Stomach (tissue), 9 donors: ENCODE measurements around the gene GSG1L2. TPM values are rescaled to one million over a fixed set of nuclear protein-coding genes. Genes with fewer than 3 reads are reported as not detected.

Experiments
- DNase-seq, 2 donors: peaks; one replicate each; pipeline versions ENCODE4 v3.0.0 to v3.0.0-alpha.2; 2013 to 2019
- H3K27ac ChIP-seq, 5 donors: fragments of 200-600 bp in 4 of 5; sonication (generic) in 4 of 5; one replicate each; pipeline ENCODE4 v1.5.1; 2013 to 2019; ENCODE audit warnings: mild to moderate bottlenecking in 1 of 5, moderate library complexity in 1 of 5
- H3K27me3 ChIP-seq, 3 donors: fragments of 200-600 bp; sonication (generic); one replicate each; pipeline ENCODE4 v1.5.1; 2017 to 2019; ENCODE audit warnings: mixed run types in 1 of 3
- H3K36me3 ChIP-seq, 4 donors: fragments of 200-600 bp; sonication (generic); 1 replicate in 3 of 4; 2 replicates in 1 of 4; pipeline ENCODE4 v1.5.1; 2016 to 2019
- H3K4me1 ChIP-seq, 4 donors: fragments of 200-600 bp; sonication (generic); one replicate each; pipeline ENCODE4 v1.5.1; 2016 to 2019
- H3K4me3 ChIP-seq, 4 donors: fragments of 200-600 bp; sonication (generic) in 3 of 4; one replicate each; pipeline ENCODE4 v1.5.1; 2016 to 2019; ENCODE audit warnings: mild to moderate bottlenecking in 1 of 4
- H3K9me3 ChIP-seq, 4 donors: fragments of 200-600 bp; sonication (generic); one replicate each; pipeline ENCODE4 v1.5.1; 2016 to 2019
- CTCF ChIP-seq, 7 experiments: fragments of 450-650 bp in 4 of 7; fragments of 200-600 bp in 3 of 7; sonication (generic) in 3 of 7; IDR thresholded peaks; one replicate each; pipeline ENCODE4 v1.5.1; 2016 to 2019; ENCODE audit warnings: antibody characterized with exemption in 7 of 7, control low read depth in 2 of 7, mild to moderate bottlenecking in 1 of 7
- EP300 ChIP-seq: sonication (generic); formaldehyde crosslinking; IDR thresholded peaks from one replicate; pipeline ENCODE4 v1.6.1; 2017; ENCODE audit warnings: antibody characterized with exemption
- POLR2A ChIP-seq, 4 donors: fragments of 450-650 bp; IDR thresholded peaks; one replicate each; pipeline ENCODE4 v1.6.1; 2016; ENCODE audit warnings: antibody characterized with exemption in 4 of 4, control low read depth in 2 of 4, mild to moderate bottlenecking in 1 of 4, moderate library complexity in 1 of 4
- POLR2AphosphoS5 ChIP-seq, 3 donors: sonication (generic); formaldehyde crosslinking; IDR thresholded peaks; one replicate each; pipeline ENCODE4 v1.6.1; 2016; ENCODE audit warnings: antibody characterized with exemption in 3 of 3
- WGBS, 5 donors: extraction: QIAGEN DNeasy Blood & Tissue Kit in 3 of 5; methylation state at CpG; one replicate each; pipeline versions ENCODE4 v1.1.5 to v1.1.7; 2013 to 2018; 5-methylcytosine and 5-hydroxymethylcytosine counted together
- intact Hi-C: fragments of 100-400 bp; cut with DNase I; formaldehyde crosslinking; loops from one replicate; pipeline ENCODE4 v1.15.1; 2023; ENCODE audit warnings: low total_unique reads
- polyA plus RNA-seq, 3 donors: library from polyadenylated mRNA; stranded (reverse); fragments of 200-250 nt; gene quantifications; one replicate each; pipeline ENCODE4 v1.2.3, GENCODE V29; 2013
- total RNA-seq, 5 donors: library from RNA; depleted of rRNA; stranded (reverse); fragments of >200 nt; gene quantifications; one replicate each; pipeline versions ENCODE4 v1.1.0 to v1.2.3, GENCODE V29; 2014 to 2016
- donor health status: healthy with polysubstance abuse.
- donor health status: Bipolar disorder and iron deficiency.
- donor health status: healthy.

The GSG1L2 gene
- total and polyA plus RNA-seq, 8 donors = not detected

GRCh38 chr17:9850151-9850550, 28.3 kb upstream of the GSG1L2 start:
- Histone ChIP-seq H3K4me1 (no peaks in the 10 kb centered on the region), H3K27ac (no peak overlapping the region), H3K9me3 (no peaks in the 10 kb centered on the region), H3K27me3 (no peaks in the 10 kb centered on the region), H3K36me3 (no peaks in the 10 kb centered on the region), H3K4me3 (no peak overlapping the region)
- TF ChIP-seq EP300 = no peak
- no peak for TF ChIP-seq POLR2A (IDR thresholded peaks at IDR 0.05)
- TF ChIP-seq POLR2AphosphoS5 (IDR thresholded peaks at IDR 0.05) = no peak
- TF ChIP-seq CTCF (IDR thresholded peaks at IDR 0.05) = no peak
- no peak for DNase-seq
- WGBS, 5 donors = 81 to 85% (median 84%) methylated on average over 5 of the region's 5 CpGs
- intact Hi-C loops = no loop called here

GRCh38 chr17:9845306-9845705, 23.4 kb upstream of the GSG1L2 start:
- H3K9me3 ChIP-seq = no peaks in the 10 kb centered on the region
- H3K36me3 ChIP-seq = no peaks in the 10 kb centered on the region
- H3K4me3 ChIP-seq = no peak overlapping the region
- H3K27ac ChIP-seq = no peak overlapping the region
- TF ChIP-seq CTCF (IDR thresholded peaks at IDR 0.05) = no peak
- no peaks in the 10 kb centered on the region for H3K27me3 ChIP-seq
- intact Hi-C loops = no loop called here
- H3K4me1 ChIP-seq = peaks cover 0 to 22% (median 15%) of the 10 kb centered on the region in 4 donors
- no peak for DNase-seq
- WGBS, 5 donors = 82 to 89% (median 87%) methylated on average over 4 of the region's 4 CpGs

GRCh38 chr17:9844153-9844552, 22.3 kb upstream of the GSG1L2 start:
- Histone ChIP-seq H3K36me3 (no peaks in the 10 kb centered on the region), H3K4me1 (peaks cover 0 to 28% (median 15%) of the 10 kb centered on the region in 4 donors), H3K4me3 (no peak overlapping the region), H3K9me3 (no peaks in the 10 kb centered on the region), H3K27me3 (no peaks in the 10 kb centered on the region), H3K27ac (no peak overlapping the region)
- intact Hi-C loops = no loop called here
- WGBS, 5 donors = 79 to 90% (median 87%) methylated on average over 8 of the region's 8 CpGs
- TF ChIP-seq POLR2A (IDR thresholded peaks at IDR 0.05) = no peak
- TF ChIP-seq POLR2AphosphoS5 (IDR thresholded peaks at IDR 0.05) = no peak
- TF ChIP-seq CTCF (IDR thresholded peaks at IDR 0.05) = no peak
- TF ChIP-seq EP300 = no peak
- no peak for DNase-seq

GRCh38 chr17:9843152-9844010, 21.5 kb upstream of the GSG1L2 start:
- Histone ChIP-seq H3K4me1 (peaks cover 5 to 35% (median 15%) of the 10 kb centered on the region in 4 donors), H3K27ac (peak overlapping the region in 4 of 5 donors; percentile 69 to 86 (median 84)), H3K4me3 (no peak overlapping the region), H3K9me3 (no peaks in the 10 kb centered on the region), H3K36me3 (no peaks in the 10 kb centered on the region), H3K27me3 (no peaks in the 10 kb centered on the region)
- intact Hi-C loops = no loop called here
- TF ChIP-seq EP300 = no peak
- TF ChIP-seq POLR2AphosphoS5 (IDR thresholded peaks at IDR 0.05) = peak in 1 of 3 donors; percentile 26
- 69 to 77% (median 72%) methylated on average over 14 of the region's 14 CpGs for WGBS, 5 donors
- no peak for DNase-seq
